Fibroblast of skin of right biceps (primary cell): Measurements from ENCODE around the gene CRTC3.
A peak's percentile ranks its signal among the peaks of the same experiment; 100 is the strongest.
"Not testable (repeated sequence)": the region's sequence is repeated elsewhere in the genome, so short reads cannot be mapped to it uniquely, and the experiment has no call there.

ENCODE experiments used
- DNase-seq: peaks from one replicate; pipeline ENCODE4 v3.0.0-alpha.2; 2013

Gene CRTC3

GRCh38 chr15:90633360-90633759 is 103.6 kb downstream of the CRTC3 start:
- no peak for DNase-seq

GRCh38 chr15:90636993-90637392 is 107.3 kb downstream of the CRTC3 start:
- DNase-seq, result not testable (repeated sequence)

GRCh38 chr15:90637693-90638092 is 108.0 kb downstream of the CRTC3 start:
- no peak for DNase-seq

- DNase-seq, result no peak
Observed at GRCh38 chr15:90638201-90638691, 108.5 kb downstream of the CRTC3 start.

GRCh38 chr15:90638963-90639362 is 109.2 kb downstream of the CRTC3 start:
- DNase-seq, result no peak

- DNase-seq, result no peak
Observed at GRCh38 chr15:90640862-90641261, 111.1 kb downstream of the CRTC3 start.

- DNase-seq, result no peak
Observed at GRCh38 chr15:90641581-90642463, 112.1 kb downstream of the CRTC3 start.

GRCh38 chr15:90642464-90643300 is 113.0 kb downstream of the CRTC3 start:
- DNase-seq, result no peak

GRCh38 chr15:90643301-90643632 is 113.5 kb downstream of the CRTC3 start:
- no peak for DNase-seq

GRCh38 chr15:90644526-90644925 is 114.8 kb downstream of the CRTC3 start:
- no peak for DNase-seq

- DNase-seq, result no peak
Observed at GRCh38 chr15:90644952-90645725, 115.4 kb downstream of the CRTC3 start.

- no peak for DNase-seq
Observed at GRCh38 chr15:90645873-90646575, 116.3 kb downstream of the CRTC3 start.

- DNase-seq, result no peak
Observed at GRCh38 chr15:90646662-90647305, 117.1 kb downstream of the CRTC3 start.

GRCh38 chr15:90647326-90647725 is 117.6 kb downstream of the CRTC3 start:
- no peak for DNase-seq

GRCh38 chr15:90648137-90649070 is 118.7 kb downstream of the CRTC3 start:
- DNase-seq, result peak; percentile 86

GRCh38 chr15:90650117-90650955 is 120.6 kb downstream of the CRTC3 start:
- peak; percentile 70 for DNase-seq

- DNase-seq, result no peak
Observed at GRCh38 chr15:90650956-90651689, 121.4 kb downstream of the CRTC3 start.

- peak; percentile 51 for DNase-seq
Observed at GRCh38 chr15:90654233-90655136, 124.8 kb downstream of the CRTC3 start.
